T follicular helper cell (primary cell): Measurements from ENCODE around the gene LGALS9B.
"Not testable (repeated sequence)": the region's sequence is repeated elsewhere in the genome, so short reads cannot be mapped to it uniquely, and the experiment has no call there.

Experiments used
- DNase-seq: peaks from one replicate; pipeline ENCODE4 v3.0.0-alpha.2; 2020; ENCODE audit warnings: low read depth

The LGALS9B gene

DNA sequence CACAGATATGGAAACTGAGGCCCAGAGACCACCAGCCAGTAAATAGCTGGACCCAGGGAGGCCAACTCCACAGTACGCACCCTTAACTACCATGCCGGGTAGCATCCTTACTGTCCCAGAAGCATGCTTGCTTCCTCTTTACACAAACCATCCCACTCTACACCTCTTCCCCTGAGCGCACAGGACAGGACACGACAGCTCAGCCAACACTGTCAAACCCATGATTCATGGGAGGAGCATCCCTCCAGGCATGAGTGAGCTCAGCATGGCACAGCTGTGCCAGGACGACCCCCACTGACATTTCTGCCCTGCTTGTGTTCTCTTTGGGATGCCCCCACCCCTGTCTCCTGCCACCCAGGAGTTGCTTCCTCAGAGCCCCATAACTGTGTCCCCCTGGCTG, 340 bp downstream of the LGALS9B start:
- DNase-seq = not testable (repeated sequence)

DNA sequence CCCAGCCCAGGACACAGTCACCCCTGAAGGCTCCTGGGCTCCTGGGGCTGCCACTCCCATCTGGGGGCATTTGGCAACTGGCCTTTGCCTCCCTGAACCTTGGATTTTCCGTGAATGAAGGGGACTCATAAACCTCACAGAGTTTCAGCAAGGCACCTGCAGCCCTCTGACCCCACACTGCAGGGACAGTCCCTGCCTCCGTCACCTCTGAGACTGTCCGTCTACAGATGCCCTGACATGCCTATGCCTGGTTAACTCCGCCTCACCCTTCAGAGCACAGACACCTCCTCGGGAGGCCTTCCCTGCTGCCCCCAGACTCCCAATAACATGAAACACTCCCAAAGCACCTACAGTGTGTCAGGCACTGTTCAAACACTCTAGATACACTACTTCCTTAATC, 786 bp downstream of the LGALS9B start:
- DNase-seq = not testable (repeated sequence)

DNA sequence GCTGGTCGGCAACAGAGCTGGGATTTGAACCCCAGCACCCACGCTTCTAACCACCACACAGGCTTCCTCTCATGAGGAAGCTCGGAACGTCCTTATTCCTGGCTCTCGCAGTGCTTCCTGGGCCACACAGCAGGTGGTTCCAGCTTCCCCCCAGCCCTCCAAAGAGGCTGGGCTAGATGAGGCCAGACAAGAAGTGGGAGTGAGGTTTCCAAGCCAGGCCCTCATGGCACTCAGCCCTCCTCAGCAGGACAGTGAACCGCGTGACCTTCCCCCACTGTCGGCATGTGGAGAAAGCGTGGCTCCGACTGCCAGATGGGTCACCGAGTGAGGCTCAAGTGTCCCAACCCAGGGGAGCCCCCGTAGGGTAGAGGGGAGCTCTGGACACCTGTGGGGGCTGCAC, 1.8 kb downstream of the LGALS9B start:
- DNase-seq = not testable (repeated sequence)

DNA sequence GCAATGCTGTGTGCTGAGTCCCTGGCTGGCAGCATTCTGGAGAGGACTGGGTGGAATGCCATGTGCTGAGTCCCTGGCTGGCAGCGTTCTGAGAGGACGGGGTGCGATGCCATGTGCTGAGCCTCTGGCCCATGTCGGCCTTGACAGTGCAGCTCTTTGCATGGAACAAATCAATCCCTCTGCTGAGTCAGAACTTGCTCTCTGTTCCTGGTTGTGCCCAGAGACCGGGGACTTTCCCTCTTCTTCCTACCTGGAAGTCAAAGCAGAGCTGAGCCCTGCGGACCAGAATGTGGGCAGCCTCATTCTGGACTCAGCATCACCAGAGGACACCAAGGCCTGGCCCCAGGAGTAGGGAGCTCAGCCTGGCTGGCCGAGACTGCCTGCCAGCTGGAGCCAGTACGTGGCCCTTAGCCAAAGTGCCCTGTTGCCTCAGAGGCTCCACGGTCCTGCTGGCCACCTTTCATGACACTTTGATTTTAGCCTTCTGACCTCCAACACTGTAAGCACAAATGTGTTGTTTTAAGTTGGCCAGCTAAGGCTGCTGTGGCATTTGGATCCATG, 2.4 kb downstream of the LGALS9B start:
- not testable (repeated sequence) for DNase-seq

DNA sequence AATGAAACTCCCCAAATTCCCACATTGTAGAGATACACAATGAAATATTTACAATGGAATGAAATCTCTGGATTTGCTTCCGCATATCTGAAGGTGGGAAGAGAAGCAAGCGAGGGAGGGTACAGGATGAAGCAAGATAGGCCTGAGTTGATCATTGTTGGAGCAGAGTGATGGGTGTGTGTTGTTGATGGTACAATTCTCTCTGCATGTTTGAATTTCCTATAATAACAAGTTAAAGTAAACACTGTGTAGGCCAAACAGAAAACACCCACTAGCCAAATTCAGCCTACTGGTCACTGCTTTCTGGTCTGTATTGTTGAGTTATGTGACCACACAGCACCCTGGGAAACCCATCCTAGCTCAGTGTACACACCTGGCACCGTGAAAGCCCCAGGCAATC, 5.2 kb downstream of the LGALS9B start:
- DNase-seq = not testable (repeated sequence)

DNA sequence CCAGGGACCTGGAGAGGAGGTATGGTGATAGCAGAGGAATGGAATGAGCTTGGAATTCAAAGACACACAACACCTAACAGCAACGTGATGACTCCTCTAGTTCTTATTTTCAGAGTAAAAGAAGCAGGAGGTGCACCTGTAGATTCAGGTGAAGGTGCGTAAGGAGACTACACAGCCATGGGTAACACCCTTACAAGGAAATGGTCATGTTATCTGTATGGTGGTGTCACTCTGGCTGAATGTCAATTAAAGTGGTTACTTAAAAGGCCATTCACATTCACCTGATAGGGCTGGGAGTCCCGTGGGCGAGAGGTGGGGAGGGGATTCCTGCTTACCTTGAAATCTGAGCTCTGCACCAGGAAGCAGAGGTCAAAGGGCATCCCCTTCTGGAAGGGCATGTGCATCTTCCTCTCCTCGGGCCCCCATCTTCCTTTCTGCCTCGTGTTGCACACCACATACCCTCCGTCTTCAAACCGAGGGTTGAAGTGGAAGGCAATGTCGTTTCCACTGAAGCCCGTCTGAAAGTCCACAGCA, 9.4 kb downstream of the LGALS9B start:
- not testable (repeated sequence) for DNase-seq

DNA sequence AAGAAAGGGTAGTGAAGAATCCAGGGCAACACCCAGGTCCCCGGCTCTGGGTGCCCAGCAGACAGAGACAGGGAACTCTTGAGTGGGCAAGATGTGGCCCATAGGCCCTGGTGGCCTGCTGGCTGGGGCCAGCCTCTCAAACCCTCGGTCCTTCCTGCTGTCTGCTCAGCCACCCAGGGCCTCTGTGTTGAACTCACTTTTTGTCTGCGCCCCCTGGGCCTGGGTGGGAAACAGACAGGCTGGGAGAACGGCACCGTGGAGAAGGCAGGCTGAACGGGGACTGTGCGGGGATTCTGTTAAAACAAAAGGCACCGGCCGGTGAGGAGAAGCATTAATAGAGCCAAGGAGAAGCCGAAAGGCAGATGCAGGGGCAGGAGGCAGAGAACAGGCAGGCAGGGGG, 12.2 kb downstream of the LGALS9B start:
- not testable (repeated sequence) for DNase-seq

DNA sequence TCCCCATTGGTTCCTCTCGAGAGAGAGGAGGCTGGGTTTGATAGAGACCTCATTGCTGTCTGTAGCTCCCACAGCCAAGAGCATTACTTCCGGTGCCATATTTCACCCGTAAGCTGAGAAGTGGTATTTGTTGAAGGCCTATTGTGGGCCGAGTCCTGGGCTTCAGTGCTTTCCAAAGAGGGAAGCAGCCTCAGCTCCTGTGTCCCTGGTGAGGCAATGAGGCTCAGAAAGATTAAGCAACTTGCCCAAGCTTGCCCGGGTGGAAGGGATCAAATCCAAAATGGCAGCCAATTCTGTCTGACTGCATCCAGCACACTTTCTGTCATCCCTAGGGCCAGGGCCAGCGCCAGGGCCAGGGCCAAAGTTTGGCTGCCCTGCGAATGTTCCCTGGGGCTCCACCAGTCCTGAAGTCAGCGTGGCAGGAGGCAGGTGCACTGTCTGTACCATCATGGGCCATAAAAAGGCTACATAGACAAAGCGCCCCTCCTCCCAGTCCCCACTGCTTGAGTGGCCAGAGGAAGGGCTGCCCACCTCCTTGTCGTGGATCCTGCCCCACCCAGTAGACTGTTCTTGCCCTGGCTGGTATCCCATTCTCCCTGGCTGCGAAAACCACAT, 13.4 kb downstream of the LGALS9B start:
- DNase-seq = not testable (repeated sequence)

DNA sequence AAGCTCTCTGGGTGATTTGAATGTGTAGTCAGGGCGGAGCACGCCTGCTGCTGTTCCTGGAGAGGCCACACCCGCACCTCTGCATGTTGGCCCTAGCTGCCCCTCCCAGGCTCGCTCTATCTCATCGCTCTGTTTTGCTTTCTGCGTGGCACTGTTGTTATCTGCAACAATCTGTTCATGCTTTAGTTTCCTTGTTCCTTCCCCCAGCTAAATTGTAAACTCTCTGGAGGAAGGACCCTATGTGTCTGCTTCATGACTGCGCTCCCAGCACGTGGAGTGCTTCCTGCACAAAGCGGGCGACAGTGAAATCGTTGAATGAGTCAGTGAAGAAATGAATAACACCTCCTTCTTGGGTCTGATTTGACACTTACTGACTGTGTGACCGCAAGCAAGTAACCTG, 16.5 kb downstream of the LGALS9B start:
- DNase-seq = not testable (repeated sequence)

DNA sequence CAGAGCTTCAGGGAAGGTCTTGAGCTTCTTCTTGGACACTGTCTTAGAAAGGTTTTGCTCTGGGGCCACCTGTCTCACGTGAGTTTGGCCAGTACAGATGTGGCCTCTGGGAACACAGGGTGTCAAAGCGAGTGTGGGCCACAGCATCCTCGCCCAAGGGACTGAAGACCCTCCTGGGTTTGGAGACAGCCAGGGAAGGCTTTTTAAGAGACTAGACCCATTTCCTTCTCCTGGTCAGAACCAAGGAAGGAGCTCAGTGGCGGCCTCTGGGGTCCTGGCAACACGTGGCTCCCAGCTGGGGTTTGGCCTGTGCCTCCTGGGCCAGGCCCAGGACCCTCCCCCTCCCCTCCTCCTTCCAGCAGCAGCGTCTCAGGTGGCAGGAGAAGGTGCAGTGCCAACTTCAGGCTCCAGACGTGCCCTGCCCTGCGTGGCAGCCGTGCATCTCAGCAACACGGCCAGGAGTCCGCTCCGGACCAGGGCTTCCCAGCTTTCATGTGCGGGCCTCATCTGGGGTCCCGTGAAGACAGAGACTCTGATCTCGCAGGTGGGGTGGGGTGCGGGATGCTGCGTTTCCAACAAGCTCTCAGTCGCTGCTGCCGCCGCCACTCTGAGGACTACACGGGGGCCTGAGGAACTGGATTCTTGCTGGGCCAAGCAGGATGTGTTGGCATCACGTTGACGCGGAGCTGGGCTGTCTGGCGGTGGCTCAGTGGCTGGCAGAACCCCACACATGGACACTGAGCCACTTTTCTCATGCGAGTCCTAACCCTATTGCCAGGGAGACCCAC, 19.6 kb downstream of the LGALS9B start:
- DNase-seq = not testable (repeated sequence)

DNA sequence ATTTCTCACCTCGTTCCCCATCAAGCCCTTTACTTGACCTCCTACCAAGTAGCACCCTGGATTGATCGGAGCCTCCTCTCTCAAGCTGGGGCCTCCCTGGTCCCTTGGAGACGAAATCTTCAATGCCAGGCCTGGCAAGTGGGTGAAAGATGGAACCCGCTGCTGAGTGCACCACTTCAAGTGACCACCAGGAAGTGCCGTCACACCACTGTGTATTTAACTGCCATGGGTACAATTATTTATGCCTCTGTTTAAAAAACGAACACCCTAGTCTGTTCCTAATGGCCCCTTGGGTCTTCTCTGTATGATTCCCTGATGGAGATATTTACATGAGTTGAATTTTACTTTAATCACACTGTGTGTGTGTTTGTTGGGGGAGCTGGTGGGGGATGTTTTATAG, 20.4 kb downstream of the LGALS9B start:
- DNase-seq = not testable (repeated sequence)

DNA sequence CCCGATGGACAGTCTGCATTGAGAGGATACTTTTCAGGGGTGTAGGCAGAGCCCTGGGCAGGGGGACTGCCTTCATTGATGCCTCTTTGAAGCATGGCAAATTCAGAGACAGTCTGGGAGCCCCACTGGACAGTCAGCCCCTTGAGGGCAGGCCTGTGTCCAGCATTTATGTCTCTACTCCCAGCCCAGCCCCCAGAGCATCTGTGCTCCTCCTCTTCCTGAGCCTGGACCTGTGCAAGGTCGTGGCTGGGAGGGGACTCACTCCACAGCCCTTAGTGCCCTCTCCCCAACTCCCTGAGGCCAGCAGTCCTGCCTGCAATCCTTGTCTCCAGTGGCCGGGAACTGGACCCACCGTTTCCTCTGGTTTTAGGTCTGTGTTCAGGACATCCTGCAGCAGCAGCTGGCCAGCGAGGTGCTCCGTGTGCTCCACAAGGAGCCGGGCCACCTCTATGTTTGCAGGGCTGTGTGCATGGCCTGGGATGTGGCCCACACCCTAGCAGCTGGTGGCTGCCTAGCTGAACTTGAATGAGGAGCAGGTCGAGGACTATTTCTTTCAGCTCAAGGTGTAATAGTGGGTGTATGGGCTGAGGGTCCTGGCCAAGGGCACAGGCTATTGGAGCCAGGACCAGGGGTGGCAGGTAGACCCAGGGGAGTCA, 22.6 kb downstream of the LGALS9B start:
- DNase-seq = not testable (repeated sequence)

DNA sequence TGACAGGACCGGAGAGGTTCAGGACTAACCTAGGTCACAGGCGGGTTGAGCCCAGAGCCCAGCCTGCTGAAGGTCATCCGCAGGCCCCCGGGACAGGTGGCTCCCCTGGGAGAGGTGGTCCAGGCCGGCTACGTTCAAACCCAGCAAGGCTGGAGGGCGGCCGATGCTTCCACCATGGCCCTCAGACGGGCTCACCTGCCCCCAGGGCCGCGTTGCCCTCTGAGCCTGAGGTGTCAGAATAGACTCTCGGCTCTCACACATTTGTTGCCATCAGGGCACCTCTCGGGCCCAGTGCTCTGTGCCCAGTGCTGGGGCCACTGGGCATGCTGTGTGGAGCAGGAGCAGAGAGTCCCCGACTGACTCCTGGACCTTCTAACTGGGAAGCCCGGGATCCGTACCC, 23.2 kb downstream of the LGALS9B start:
- not testable (repeated sequence) for DNase-seq

DNA sequence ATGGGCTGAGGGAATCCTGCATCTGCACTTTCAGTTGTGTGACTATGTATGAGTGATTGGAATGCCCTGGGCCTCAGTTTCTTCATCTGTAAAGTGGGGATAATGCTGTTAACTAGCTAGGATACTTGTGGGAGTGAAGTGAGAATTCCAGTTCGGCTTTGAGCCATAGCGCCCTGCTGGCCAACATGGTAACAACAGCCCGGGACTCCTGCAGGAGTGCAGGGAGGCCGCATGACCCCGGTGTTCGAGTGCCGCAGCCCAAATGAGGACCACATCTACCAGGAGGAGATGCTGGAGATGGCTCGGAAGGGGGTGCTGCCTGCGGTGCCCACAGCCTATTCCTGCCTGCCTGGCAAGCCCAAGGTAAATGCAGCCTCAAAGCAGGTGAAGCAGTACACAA, 23.7 kb downstream of the LGALS9B start:
- not testable (repeated sequence) for DNase-seq

DNA sequence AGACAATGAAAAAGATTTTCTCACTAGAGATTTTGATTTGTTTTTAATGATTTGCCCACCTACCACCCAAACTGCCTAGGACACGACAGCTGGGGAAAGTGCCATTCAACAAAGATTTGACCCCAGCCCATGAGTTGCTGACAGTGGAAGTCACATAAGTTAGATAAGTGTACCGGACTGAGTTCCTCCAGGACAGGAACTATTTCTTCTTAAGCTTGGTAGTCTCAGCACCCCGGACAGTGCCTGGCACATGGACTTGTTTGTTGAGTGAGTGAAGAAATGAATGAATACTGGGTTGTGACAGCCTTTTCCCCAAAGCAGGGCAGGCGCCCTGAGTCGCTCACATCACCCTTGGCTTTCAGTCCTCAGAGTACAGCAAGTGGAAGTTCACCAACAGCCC, 26.7 kb downstream of the LGALS9B start:
- DNase-seq = not testable (repeated sequence)

DNA sequence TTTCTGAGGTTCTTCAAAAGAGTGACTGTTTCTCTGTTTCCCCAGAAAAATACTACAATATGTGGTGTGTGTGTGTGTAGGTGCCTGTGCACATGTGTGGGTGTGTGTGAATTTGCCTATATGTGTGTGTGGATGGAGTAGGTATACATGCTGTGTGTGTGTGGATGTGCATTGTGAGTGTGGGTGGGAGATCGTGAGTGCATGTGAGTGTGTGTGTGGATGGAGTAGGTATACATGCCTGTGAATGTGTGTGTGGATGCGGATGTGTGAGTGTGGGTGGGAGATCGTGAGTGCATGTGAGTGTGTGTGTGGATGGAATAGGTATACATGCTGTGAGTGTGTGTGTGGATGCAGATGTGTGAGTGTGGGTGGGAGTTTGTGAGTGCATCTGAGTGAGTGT, 32.2 kb downstream of the LGALS9B start:
- not testable (repeated sequence) for DNase-seq

DNA sequence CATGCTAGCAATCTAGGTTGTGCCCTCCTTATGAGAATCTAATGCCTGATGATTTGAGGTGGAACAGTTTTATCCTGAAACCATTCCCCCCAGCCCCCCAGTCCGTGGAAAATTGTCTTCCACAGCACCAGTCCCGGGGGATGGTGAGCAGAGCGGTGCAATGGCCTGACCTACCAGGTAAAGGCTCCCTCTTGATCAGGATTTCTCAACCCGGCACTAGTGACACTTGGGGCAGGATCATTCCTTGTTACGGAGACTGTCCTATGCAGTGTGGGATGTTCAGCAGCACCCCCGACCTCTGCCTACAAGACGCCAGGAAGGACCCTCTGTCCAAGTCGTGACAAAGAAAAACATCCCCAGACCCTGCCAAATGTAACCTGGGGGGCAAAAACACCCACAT, 34.0 kb downstream of the LGALS9B start:
- not testable (repeated sequence) for DNase-seq

DNA sequence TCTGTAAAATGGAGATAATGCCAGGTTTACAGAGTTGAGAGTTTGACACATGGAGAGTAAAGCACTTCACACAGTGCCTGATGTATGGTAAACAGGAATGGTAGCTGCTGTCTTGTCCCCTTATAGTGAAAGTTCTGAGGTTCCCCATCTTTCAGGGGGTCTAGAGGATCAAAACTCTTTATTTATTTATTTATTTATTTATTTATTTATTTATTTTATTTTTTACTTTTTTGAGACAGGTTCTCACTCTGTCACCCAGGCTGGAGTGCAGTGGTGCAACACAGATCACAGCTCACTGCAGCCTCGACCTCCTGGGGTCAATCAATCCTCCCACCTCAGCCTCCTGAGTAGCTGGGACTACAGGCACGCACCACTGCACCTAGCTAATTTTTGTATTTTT, 40.1 kb downstream of the LGALS9B start:
- DNase-seq = not testable (repeated sequence)

DNA sequence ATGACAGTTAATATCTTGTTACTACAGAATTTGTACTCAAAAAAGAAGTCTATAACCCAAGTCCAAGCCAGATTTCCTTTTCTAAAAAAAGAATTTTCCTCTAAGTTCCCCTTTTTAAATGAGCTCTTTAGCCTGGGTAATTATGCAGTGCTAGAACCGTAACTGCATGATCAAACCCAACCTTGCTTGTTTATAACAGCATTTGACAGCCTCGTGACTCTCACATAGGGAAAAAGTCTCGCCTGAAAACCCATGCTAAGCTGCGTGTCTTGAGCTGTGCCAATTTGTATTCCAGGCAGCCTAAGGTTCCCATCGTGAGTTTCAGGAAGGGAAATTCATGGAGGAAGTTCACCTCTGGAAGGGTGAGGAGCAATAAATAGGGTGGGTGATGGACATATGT, 44.5 kb downstream of the LGALS9B start:
- DNase-seq = not testable (repeated sequence)

DNA sequence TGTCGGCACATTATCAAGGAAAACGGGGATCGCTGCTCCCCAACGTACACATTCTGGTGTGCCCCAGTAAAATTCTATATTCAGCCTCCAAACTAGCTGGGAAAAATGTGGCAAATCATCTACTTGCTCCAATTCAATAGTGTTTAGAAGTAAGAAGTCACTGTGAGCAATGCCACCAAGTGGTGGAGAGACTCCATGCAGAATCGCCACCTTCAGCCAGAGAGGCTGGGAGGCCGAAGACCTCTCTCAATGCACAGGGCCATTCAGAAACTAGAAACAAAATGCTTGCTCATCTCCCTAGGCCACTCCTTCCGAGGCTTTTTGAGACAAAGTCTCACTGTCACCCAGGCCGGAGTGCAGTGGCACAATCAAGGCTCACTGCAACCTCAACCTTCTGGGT, 48.5 kb downstream of the LGALS9B start:
- DNase-seq = not testable (repeated sequence)

DNA sequence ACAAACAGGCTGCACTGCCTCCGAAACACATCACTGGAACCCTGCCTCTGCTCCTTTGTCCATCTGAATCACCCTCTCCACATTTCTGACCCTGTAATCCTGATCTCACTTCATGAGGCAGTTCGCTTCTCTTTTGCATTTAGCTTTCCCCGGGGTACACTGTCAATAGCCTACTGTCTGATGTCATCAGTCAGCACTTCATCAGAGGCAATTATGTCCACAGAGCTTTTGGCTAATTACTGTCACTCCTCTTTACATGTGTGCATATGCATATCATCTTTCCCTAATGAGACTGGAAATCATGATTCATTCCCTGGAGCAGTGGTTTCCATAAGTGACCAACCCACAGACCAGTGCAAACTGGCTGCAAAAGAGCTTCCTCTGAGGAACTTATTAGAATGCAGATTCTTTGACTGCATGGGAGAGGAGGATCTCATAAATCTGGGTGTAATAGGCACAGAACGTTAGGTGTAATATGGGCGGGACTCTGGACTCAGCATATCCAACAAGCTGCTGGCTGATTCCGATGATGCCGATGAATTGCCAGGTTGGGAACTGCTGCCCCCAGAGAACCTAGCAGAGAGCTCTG, 49.8 kb downstream of the LGALS9B start:
- DNase-seq = not testable (repeated sequence)

DNA sequence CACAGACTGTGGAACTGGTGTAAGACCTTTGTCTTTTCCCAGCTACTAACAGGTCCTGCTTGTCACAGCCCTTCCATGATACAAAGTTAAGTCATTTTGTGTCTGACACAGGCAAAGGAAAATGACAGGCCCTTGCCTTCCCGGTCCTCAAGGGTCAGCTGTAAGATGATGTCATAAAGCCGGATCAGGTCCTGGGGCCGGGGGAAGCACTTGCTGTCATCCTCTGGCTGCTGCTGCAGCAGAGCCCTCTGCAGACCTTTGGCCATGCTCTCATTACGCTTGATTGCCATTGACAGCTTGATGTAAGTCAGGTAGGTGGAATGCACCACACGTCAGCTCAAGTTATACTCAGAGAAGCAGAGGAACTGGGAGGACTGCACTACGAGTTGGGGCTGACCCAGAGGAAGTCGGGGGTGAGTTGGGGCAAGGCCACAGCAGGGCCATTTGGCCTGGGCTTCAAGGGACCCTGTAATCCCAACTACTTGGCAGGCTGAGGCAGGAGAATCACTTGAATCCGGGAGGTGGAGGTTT, 50.9 kb downstream of the LGALS9B start:
- not testable (repeated sequence) for DNase-seq
